Activated CD4-positive, alpha-beta memory T cell treated with anti-CD3 and anti-CD28 coated beads, Interleukin-2, amount 10 ng/mL, durations not matched to agents 7 days and 5 days (primary cell): ENCODE results near the gene PHLPP2. TPM values are rescaled to one million over a fixed set of nuclear protein-coding genes. Genes with fewer than 3 reads are reported as not detected.

ENCODE experiments used
- CTCF ChIA-PET: fragments of 350-600 bp; sonication (Branson Sonifier 250); formaldehyde crosslinking; loops from one replicate; lab custom pipeline; 2021; ENCODE audit warnings: antibody characterized with exemption, inconsistent platforms; lab: Charles Lee
- POLR2A ChIA-PET: fragments of 350-600 bp; sonication (Branson Sonifier 250); formaldehyde crosslinking; loops from one replicate; lab custom pipeline; 2021; ENCODE audit warnings: antibody characterized with exemption; lab: Charles Lee
- DNase-seq: peaks from one replicate; pipeline ENCODE4 v3.0.0-alpha.2; 2020
- H3K27ac Mint-ChIP-seq: one replicate; pipeline ENCODE4 v1.8.0; 2021; ENCODE audit warnings: mild to moderate bottlenecking, mixed read lengths
- H3K27me3 Mint-ChIP-seq: one replicate; pipeline ENCODE4 v1.8.0; 2021; ENCODE audit warnings: mixed read lengths
- H3K36me3 Mint-ChIP-seq: one replicate; pipeline ENCODE4 v1.8.0; 2021; ENCODE audit warnings: low read depth, mixed read lengths
- H3K4me1 Mint-ChIP-seq: one replicate; pipeline ENCODE4 v1.8.0; 2021; ENCODE audit warnings: mixed read lengths
- H3K4me3 Mint-ChIP-seq: one replicate; pipeline ENCODE4 v1.8.0; 2021; ENCODE audit warnings: mild to moderate bottlenecking, mixed read lengths
- H3K9me3 Mint-ChIP-seq: one replicate; pipeline ENCODE4 v1.8.0; 2021; ENCODE audit warnings: mixed read lengths
- total RNA-seq, 2 experiments: library from RNA; stranded (reverse); gene quantifications; one replicate each; pipeline ENCODE4 v1.2.3, GENCODE V29; 2021

The PHLPP2 gene
- total RNA-seq, 2 experiments from 2014 or later = 7.4 TPM

GRCh38 chr16:71674229-71674628 lies 50.3 kb downstream of the PHLPP2 start:
- Mint-ChIP-seq H3K4me1 (peaks cover 6% of the 10 kb centered on the region), H3K4me3 (no peak overlapping the region), H3K27ac (no peak overlapping the region), H3K27me3 (no peaks in the 10 kb centered on the region), H3K9me3 (no peaks in the 10 kb centered on the region), H3K36me3 (peaks cover 24% of the 10 kb centered on the region)
- POLR2A ChIA-PET = no interaction called here
- CTCF ChIA-PET = no interaction called here
- no peak for DNase-seq

- H3K27me3 Mint-ChIP-seq = no peaks in the 10 kb centered on the region
- peaks cover 21% of the 10 kb centered on the region for H3K36me3 Mint-ChIP-seq
- peaks cover 6% of the 10 kb centered on the region for H3K4me1 Mint-ChIP-seq
- ChIA-PET CTCF (no interaction called here), POLR2A (no interaction called here)
- H3K9me3 Mint-ChIP-seq = no peaks in the 10 kb centered on the region
- DNase-seq = no peak
- no peak overlapping the region for H3K27ac Mint-ChIP-seq
- H3K4me3 Mint-ChIP-seq = no peak overlapping the region
Measured at GRCh38 chr16:71673582-71673973, 50.9 kb downstream of the PHLPP2 start.

- CTCF ChIA-PET = interaction anchor here (1.1 kb wide), 1 partner anchor 288 kb away, joined by 5 read pairs; no protein-coding TSS in a partner anchor
- H3K4me1 Mint-ChIP-seq = peaks cover 6% of the 10 kb centered on the region
Measured at GRCh38 chr16:71672803-71673581, 51.5 kb downstream of the PHLPP2 start.

GRCh38 chr16:71672125-71672524 lies 52.4 kb downstream of the PHLPP2 start:
- peaks cover 21% of the 10 kb centered on the region for H3K36me3 Mint-ChIP-seq
- no peaks in the 10 kb centered on the region for H3K9me3 Mint-ChIP-seq

More at GRCh38 chr16:71672803-71673581, 51.5 kb downstream of the PHLPP2 start:
- Mint-ChIP-seq H3K4me3 (no peak overlapping the region), H3K36me3 (peaks cover 21% of the 10 kb centered on the region), H3K27me3 (no peaks in the 10 kb centered on the region), H3K9me3 (no peaks in the 10 kb centered on the region), H3K27ac (no peak overlapping the region)
- POLR2A ChIA-PET = no interaction called here
- DNase-seq = no peak

DNA sequence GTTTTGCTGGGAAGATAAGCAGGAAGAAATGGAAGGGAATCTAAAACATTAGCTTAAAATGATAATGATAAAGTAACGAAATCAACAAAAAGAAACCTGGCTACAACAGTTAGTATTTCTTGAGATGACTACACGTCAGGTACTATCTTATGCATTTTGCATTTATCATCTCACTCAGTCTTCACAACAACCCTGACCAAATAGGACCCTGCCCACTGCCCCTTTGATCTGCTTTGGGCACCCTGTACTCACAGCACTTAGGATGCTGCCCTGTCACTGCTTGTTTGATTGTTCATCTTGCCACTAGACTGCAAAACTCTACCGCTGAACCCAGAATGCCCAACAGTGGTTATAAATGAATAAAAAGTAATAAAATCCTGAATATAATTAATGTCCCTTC lies 53.3 kb downstream of the PHLPP2 start:
- Mint-ChIP-seq H3K4me1 (peaks cover 3% of the 10 kb centered on the region), H3K27me3 (no peaks in the 10 kb centered on the region), H3K4me3 (no peak overlapping the region), H3K36me3 (peaks cover 20% of the 10 kb centered on the region), H3K27ac (no peak overlapping the region), H3K9me3 (no peaks in the 10 kb centered on the region)
- DNase-seq = no peak
- ChIA-PET CTCF (no interaction called here), POLR2A (no interaction called here)

More at GRCh38 chr16:71672125-71672524, 52.4 kb downstream of the PHLPP2 start:
- DNase-seq = no peak
- Mint-ChIP-seq H3K4me3 (no peak overlapping the region), H3K4me1 (peaks cover 6% of the 10 kb centered on the region), H3K27ac (no peak overlapping the region), H3K27me3 (no peaks in the 10 kb centered on the region)
- CTCF ChIA-PET = interaction anchor here (1.1 kb wide), 1 partner anchor 289 kb away, joined by 5 read pairs; no protein-coding TSS in a partner anchor
- POLR2A ChIA-PET = no interaction called here

GRCh38 chr16:71670537-71670936 lies 54.0 kb downstream of the PHLPP2 start:
- ChIA-PET CTCF (interaction anchor here (1.5 kb wide), 1 partner anchor 59 kb away, joined by 6 read pairs; no protein-coding TSS in a partner anchor), POLR2A (interaction anchor here (0.6 to 1.2 kb wide), 2 partner anchors 12 to 62 kb away, joined by 3 read pairs; no protein-coding TSS in a partner anchor)
- H3K4me3 Mint-ChIP-seq = no peak overlapping the region
- H3K4me1 Mint-ChIP-seq = no peaks in the 10 kb centered on the region
- DNase-seq = no peak
- H3K36me3 Mint-ChIP-seq = peaks cover 17% of the 10 kb centered on the region
- H3K27me3 Mint-ChIP-seq = no peaks in the 10 kb centered on the region
- no peaks in the 10 kb centered on the region for H3K9me3 Mint-ChIP-seq
- H3K27ac Mint-ChIP-seq = no peak overlapping the region

DNA sequence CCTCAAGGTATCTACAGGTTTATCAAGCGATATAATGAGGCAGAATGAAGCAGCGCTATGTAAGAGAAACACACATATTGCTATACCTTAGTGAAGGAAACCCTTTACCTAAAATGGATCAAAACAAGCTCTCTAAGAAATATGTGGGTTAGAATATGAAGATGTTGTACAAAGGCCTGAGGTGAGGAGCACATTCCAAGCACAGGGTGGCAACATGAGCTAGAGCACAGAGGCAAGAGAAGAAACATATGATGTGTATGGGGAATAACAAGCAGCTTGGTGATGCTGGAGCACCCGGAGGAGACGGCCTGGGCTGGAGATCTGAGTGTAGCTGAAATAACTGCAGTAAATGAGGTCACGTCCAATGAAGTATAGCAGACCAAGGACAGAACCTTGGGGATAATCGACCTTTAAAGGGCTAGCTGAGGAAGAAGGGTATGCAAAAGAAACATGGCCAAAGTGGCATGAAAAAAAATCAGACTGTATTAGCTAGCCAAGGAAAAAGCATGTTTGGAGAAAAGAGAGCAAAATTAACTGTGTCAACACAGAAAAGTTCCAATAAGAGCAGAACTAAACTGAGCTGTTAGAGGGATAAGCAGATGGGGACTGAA lies 54.5 kb downstream of the PHLPP2 start:
- Mint-ChIP-seq H3K27me3 (no peaks in the 10 kb centered on the region), H3K36me3 (peaks cover 14% of the 10 kb centered on the region), H3K4me1 (no peaks in the 10 kb centered on the region), H3K9me3 (no peaks in the 10 kb centered on the region), H3K27ac (no peak overlapping the region), H3K4me3 (no peak overlapping the region)
- ChIA-PET CTCF (interaction anchor here (1.5 kb wide), 1 partner anchor 59 kb away, joined by 6 read pairs; no protein-coding TSS in a partner anchor), POLR2A (interaction anchor here (1.2 kb wide), 1 partner anchor 63 kb away, joined by 3 read pairs; no protein-coding TSS in a partner anchor)
- no peak for DNase-seq

DNA sequence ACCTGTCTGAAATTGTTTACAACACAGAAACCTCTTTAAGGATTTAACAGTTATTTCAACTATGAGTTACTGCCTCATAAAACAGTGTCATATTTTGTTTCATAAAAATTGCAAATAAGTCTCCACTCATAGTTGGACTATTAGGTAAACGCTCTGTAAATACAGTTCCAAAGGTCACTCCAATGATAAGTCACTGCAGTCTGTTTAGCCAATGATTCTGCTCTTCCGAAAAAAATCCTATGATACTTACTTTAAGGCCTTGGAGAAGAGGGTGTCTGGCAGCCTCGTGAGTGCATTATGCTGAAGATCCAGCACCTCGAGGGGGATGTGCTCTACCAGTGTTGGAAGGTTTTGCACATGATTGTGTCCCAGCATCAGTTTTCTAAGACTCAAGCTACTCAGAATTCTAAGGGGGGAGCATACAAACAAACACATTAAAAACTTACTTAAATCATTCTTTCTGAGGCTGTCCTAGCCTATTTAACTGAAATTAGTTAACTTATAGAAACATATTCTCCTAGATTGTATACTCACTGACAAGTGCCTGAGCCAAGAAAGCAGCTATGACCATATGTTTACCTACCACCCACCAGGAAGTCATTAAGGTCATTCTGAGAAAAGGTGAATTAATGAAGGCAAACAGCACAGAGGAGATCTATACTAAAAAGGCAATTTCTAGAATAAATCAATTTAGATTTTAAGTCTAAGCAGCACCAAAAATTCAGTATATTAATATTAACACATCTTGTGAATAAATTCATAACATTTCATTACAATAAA lies 57.4 kb downstream of the PHLPP2 start:
- ChIA-PET POLR2A (no interaction called here), CTCF (interaction anchor here (0.7 kb wide), 1 partner anchor 65 kb away, joined by 3 read pairs; no protein-coding TSS in a partner anchor)
- Mint-ChIP-seq H3K4me3 (no peak overlapping the region), H3K4me1 (no peaks in the 10 kb centered on the region), H3K27ac (no peak overlapping the region), H3K9me3 (no peaks in the 10 kb centered on the region), H3K27me3 (no peaks in the 10 kb centered on the region), H3K36me3 (peaks cover 13% of the 10 kb centered on the region)
- DNase-seq = no peak

DNA sequence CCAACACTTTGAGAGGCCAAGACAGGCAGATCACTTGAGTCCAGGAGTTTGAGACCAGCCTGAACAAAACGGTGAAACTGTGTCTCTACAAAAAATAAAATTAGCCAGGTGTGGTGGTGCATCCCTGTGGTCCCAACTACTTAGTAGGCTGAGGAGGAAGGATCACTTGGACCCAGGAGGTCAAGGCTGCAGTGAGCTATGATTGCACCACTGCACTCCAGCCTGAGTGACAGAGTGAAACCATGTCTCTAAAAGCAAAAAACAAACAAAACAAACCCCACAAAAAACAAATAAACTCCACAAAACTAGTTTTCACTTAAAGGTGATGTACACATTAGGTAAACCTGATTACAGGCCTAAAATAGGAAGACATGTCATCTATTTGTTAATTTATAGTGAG lies 58.2 kb downstream of the PHLPP2 start:
- ChIA-PET POLR2A (no interaction called here), CTCF (interaction anchor here (0.7 kb wide), 1 partner anchor 64 kb away, joined by 3 read pairs; no protein-coding TSS in a partner anchor)
- Mint-ChIP-seq H3K4me3 (no peak overlapping the region), H3K4me1 (no peaks in the 10 kb centered on the region), H3K27ac (no peak overlapping the region), H3K9me3 (no peaks in the 10 kb centered on the region), H3K36me3 (peaks cover 11% of the 10 kb centered on the region), H3K27me3 (no peaks in the 10 kb centered on the region)
- no peak for DNase-seq

DNA sequence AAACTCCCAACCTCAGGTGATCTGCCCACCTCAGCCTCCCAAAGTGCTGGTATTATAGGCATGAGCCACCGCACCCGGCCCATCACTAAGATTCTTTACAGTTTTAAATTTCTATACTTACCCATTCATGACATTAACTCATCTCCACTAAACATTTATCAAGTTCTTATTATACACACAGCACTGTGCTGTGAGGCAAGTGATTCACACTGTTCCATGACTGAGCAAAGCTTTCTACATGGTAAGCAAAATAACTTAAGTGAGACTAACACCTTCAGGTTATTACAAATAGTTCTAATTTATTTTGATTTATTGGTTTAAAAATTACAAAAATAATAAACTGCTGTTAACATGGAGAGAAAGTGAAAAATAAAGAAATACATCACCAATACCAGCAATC lies 65.0 kb downstream of the PHLPP2 start:
- H3K27ac Mint-ChIP-seq = no peak overlapping the region
- peaks cover 6% of the 10 kb centered on the region for H3K4me1 Mint-ChIP-seq
- POLR2A ChIA-PET = interaction anchor here (0.7 kb wide), 1 partner anchor 38 kb away, joined by 3 read pairs; no protein-coding TSS in a partner anchor
- no peaks in the 10 kb centered on the region for H3K27me3 Mint-ChIP-seq
- DNase-seq = no peak
- H3K9me3 Mint-ChIP-seq = no peaks in the 10 kb centered on the region
- CTCF ChIA-PET = interaction anchor here (0.7 kb wide), 1 partner anchor 273 kb away, joined by 4 read pairs; no protein-coding TSS in a partner anchor
- peaks cover 14% of the 10 kb centered on the region for H3K36me3 Mint-ChIP-seq
- no peak overlapping the region for H3K4me3 Mint-ChIP-seq

DNA sequence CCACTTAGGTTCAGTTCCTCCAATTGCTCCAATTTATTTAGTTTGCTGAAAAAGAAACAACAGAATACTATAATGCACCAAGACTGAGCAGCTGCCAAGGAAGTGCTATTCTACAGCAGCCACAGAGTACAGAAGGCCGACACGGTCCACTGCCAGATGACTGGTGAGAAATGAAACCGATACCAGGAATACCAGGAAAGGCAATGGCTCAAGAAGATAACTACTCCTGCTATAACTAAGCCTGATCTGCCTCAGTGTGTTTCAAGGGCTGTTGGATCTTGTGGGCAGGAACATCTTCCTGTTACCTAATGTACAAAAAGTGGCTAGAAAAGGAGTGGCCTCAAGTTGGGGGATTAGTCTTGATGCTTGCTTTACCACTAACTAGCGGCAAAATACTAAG lies 65.7 kb downstream of the PHLPP2 start:
- H3K36me3 Mint-ChIP-seq = peaks cover 10% of the 10 kb centered on the region
- POLR2A ChIA-PET = interaction anchor here (0.7 kb wide), 1 partner anchor 37 kb away, joined by 3 read pairs; no protein-coding TSS in a partner anchor
- no peaks in the 10 kb centered on the region for H3K27me3 Mint-ChIP-seq
- H3K4me3 Mint-ChIP-seq = no peak overlapping the region
- no peak overlapping the region for H3K27ac Mint-ChIP-seq
- CTCF ChIA-PET = interaction anchor here (0.7 kb wide), 1 partner anchor 272 kb away, joined by 4 read pairs; no protein-coding TSS in a partner anchor
- H3K9me3 Mint-ChIP-seq = no peaks in the 10 kb centered on the region
- H3K4me1 Mint-ChIP-seq = peaks cover 6% of the 10 kb centered on the region
- no peak for DNase-seq

DNA sequence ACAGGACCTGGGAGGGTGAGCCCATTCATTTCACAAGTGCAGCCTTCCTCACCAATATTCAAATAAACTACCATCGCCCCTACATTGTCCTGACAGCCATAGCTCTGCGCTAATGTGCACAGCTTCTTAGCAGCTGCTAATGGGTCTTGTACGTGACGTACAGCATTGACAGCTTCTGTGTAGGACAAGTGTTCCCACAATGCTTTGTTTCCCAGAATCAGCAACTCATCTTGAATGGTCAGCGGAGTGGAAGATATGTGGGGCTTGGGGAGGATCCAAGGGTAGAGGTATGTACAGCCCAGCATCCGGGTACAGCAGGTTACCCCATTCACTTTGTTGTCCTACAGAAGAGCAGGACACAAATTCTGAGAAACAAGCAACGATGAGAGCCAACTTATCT lies 74.8 kb downstream of the PHLPP2 start:
- no peaks in the 10 kb centered on the region for H3K27me3 Mint-ChIP-seq
- no peak overlapping the region for H3K4me3 Mint-ChIP-seq
- DNase-seq = no peak
- no peaks in the 10 kb centered on the region for H3K4me1 Mint-ChIP-seq
- ChIA-PET POLR2A (no interaction called here), CTCF (interaction anchor here (0.6 kb wide), 1 partner anchor 550 kb away, joined by 8 read pairs; no protein-coding TSS in a partner anchor)
- no peaks in the 10 kb centered on the region for H3K36me3 Mint-ChIP-seq
- H3K27ac Mint-ChIP-seq = no peak overlapping the region
- H3K9me3 Mint-ChIP-seq = no peaks in the 10 kb centered on the region
